HG03342 (cell line): ENCODE results near the gene MCTP1.
"Not testable (repeated sequence)": the region's sequence is repeated elsewhere in the genome, so short reads cannot be mapped to it uniquely, and the experiment has no call there.

Source experiments
- ATAC-seq: cut with Tn5 transposase; IDR thresholded peaks from one replicate; pipeline ENCODE4 v1.9.1; 2021; ENCODE audit warnings: mild to moderate bottlenecking, moderate library complexity; ENCODE audit not compliant: unreplicated experiment

MCTP1 gene

GRCh38 chr5:94841598-94842322 is 443.1 kb downstream of the MCTP1 start:
- ATAC-seq, result no peak

GRCh38 chr5:94833851-94834250 is 451.0 kb downstream of the MCTP1 start:
- ATAC-seq, result no peak

GRCh38 chr5:94832685-94833084 is 452.2 kb downstream of the MCTP1 start:
- ATAC-seq, result no peak

GRCh38 chr5:94830520-94830919 is 454.4 kb downstream of the MCTP1 start:
- peak; percentile 65 for ATAC-seq

GRCh38 chr5:94828222-94828621 is 456.7 kb downstream of the MCTP1 start:
- not testable (repeated sequence) for ATAC-seq

- ATAC-seq, result no peak
These were observed 464.4 kb downstream of the MCTP1 start for GRCh38 chr5:94820488-94820887.

GRCh38 chr5:94818904-94819303 is 466.0 kb downstream of the MCTP1 start:
- no peak for ATAC-seq

- no peak for ATAC-seq
These were observed 469.4 kb downstream of the MCTP1 start for GRCh38 chr5:94815313-94816039.

- ATAC-seq, result no peak
These were observed 472.7 kb downstream of the MCTP1 start for GRCh38 chr5:94812232-94812631.

GRCh38 chr5:94811331-94811730 is 473.6 kb downstream of the MCTP1 start:
- no peak for ATAC-seq

- no peak for ATAC-seq
These were observed 474.0 kb downstream of the MCTP1 start for GRCh38 chr5:94810877-94811276.

GRCh38 chr5:94810281-94810680 is 474.6 kb downstream of the MCTP1 start:
- no peak for ATAC-seq

GRCh38 chr5:94808497-94808896 is 476.4 kb downstream of the MCTP1 start:
- no peak for ATAC-seq

GRCh38 chr5:94807985-94808384 is 476.9 kb downstream of the MCTP1 start:
- no peak for ATAC-seq

GRCh38 chr5:94802450-94802849 is 482.4 kb downstream of the MCTP1 start:
- ATAC-seq, result no peak

- ATAC-seq, result no peak
These were observed 488.3 kb downstream of the MCTP1 start for GRCh38 chr5:94796586-94796985.

GRCh38 chr5:94793816-94794198 is 491.1 kb downstream of the MCTP1 start:
- peak; percentile 40 for ATAC-seq

- peak; percentile 100 for ATAC-seq
These were observed 491.6 kb downstream of the MCTP1 start for GRCh38 chr5:94793113-94793815.

GRCh38 chr5:94791829-94792228 is 493.1 kb downstream of the MCTP1 start:
- no peak for ATAC-seq

GRCh38 chr5:94788527-94788926 is 496.4 kb downstream of the MCTP1 start:
- ATAC-seq, result no peak

GRCh38 chr5:94784536-94785505 is 500.1 kb downstream of the MCTP1 start:
- ATAC-seq, result no peak
